ENCODE data around the gene HRC.
"Not testable (repeated sequence)": the region's sequence is repeated elsewhere in the genome, so short reads cannot be mapped to it uniquely, and the experiment has no call there.

DNA sequence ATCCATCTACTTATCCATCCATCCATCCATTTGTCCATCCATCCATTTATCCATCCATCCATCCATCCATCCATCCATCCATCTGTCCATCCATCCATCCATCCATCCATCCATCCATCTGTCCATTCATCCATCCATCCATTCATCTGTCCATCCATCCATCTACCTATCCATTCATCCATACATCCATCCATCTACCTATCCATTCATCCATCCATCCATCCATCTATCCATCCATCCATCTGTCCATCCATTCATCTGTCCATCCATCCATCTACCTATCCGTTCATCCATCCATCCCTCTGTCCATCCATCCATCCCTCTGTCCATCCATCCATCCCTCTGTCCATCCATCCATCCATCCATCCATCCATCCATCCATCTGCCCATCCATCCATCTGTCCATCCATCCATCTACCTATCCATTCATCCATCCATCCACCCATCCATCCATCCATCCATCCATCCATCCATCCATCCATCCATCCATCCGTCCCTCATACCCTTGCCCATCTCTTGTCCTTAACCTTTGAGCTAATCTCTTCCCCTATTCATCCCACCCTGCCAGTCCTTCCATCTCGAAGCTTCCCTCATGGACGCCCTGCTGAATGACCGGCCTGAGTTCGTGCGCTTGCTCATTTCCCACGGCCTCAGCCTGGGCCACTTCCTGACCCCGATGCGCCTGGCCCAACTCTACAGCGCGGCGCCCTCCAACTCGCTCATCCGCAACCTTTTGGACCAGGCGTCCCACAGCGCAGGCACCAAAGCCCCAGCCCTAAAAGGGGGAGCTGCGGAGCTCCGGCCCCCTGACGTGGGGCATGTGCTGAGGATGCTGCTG lies 27.0 kb upstream of the HRC start:
- not testable (repeated sequence) for TF ChIP-seq ASH2L (IDR thresholded peaks at IDR 0.05; ENCODE audit: low read length); CEBPB (IDR thresholded peaks at IDR 0.05; ENCODE audit: low read depth, low read length); GTF2F1 (IDR thresholded peaks at IDR 0.05; ENCODE audit: borderline replicate concordance, low read depth, low read length)

Measured in H1 (cell line).